K562 (cell line): ENCODE data around the gene RPRML. TPM values are rescaled to one million over a fixed set of nuclear protein-coding genes. Genes with fewer than 3 reads are reported as not detected.

Experiments used
- ATAC-seq: fragments of 200-7000 bp; cut with Tn5 transposase; 3 replicates; pipeline ENCODE4 v1.9.1; 2020; ENCODE audit warnings: moderate library complexity
- BruUV-seq: library from RNA; stranded (reverse); fragments of 400-500 nt; replicated peaks from 2 replicates; lab custom pipeline; 2021; lab: Mats Ljungman, UMichigan
- CTCF ChIA-PET: fragments of 300-600 bp; formaldehyde crosslinking; extraction: SDS; loops from one replicate; lab custom pipeline; 2021; ENCODE audit warnings: low intra/inter-chr PET ratio; lab: Yijun Ruan, JAX
- POLR2A ChIA-PET: fragments of 300-600, 350-650 bp; sonication (Branson Sonifier 250); formaldehyde crosslinking; extraction: SDS; loops from one replicate; lab custom pipeline; 2021; ENCODE audit warnings: antibody characterized with exemption, inconsistent platforms; lab: Yijun Ruan, JAX
- DNase-seq, 4 experiments: peaks; one replicate each; pipeline versions ENCODE4 v3.0.0 to v3.0.0-alpha.2; 2011 to 2018; ENCODE audit warnings: low spot score in 3 of 4, mixed read lengths in 3 of 4; ENCODE audit errors: extremely low read depth in 1 of 4
- FAIRE-seq: peaks from 2 replicates; lab custom pipeline; 2011; peaks lifted over from hg19 to GRCh38; lab: Jason Lieb, UNC
- H2AFZ ChIP-seq: 2 replicates; pipeline ENCODE4 v1.6.0; 2011; ENCODE audit warnings: low read depth, low read length, control low read depth, inconsistent platforms
- H3K27ac ChIP-seq: fragments of 200-600 bp; 3 replicates; pipeline ENCODE4 v1.8.0; 2011; ENCODE audit warnings: low read depth, mild to moderate bottlenecking, control low read depth, inconsistent platforms, low read length, moderate library complexity, mixed read lengths; ENCODE audit errors: extremely low read depth
- H3K27me3 ChIP-seq, 2 experiments: fragments of 300-600 bp in 1 of 2; 2 replicates in 1 of 2; 3 replicates in 1 of 2; pipeline versions ENCODE4 v1.6.0 to v1.8.0; 2011; ENCODE audit warnings: inconsistent platforms in 2 of 2, low read length in 2 of 2, mild to moderate bottlenecking in 1 of 2, mixed read lengths in 1 of 2, moderate library complexity in 1 of 2; ENCODE audit not compliant: control insufficient read depth in 2 of 2, insufficient read depth in 2 of 2
- H3K36me3 ChIP-seq: fragments of 300-600 bp; 3 replicates; pipeline ENCODE4 v1.8.0; 2011; ENCODE audit warnings: mild to moderate bottlenecking, low read length, inconsistent platforms; ENCODE audit not compliant: control insufficient read depth, insufficient read depth
- H3K4me1 ChIP-seq, 2 experiments: fragments of 200-600 bp in 1 of 2; replicated peaks in 1 of 2; 2 replicates in 1 of 2; 3 replicates in 1 of 2; pipeline versions ENCODE4 v1.5.1 to v1.8.0; 2011; ENCODE audit warnings: inconsistent platforms in 2 of 2, low read length in 2 of 2, mild to moderate bottlenecking in 1 of 2, mixed read lengths in 1 of 2, moderate library complexity in 1 of 2; ENCODE audit not compliant: control insufficient read depth in 2 of 2, insufficient read depth in 2 of 2
- H3K4me2 ChIP-seq: 2 replicates; pipeline ENCODE4 v1.6.1; 2011; ENCODE audit warnings: low read length, control low read depth, inconsistent platforms, mixed read lengths; ENCODE audit not compliant: insufficient read depth
- H3K4me3 ChIP-seq: fragments of 200-600 bp; sonication (generic), shearing (Covaris generic); 2 replicates; pipeline ENCODE4 v1.5.1; 2016; ENCODE audit warnings: control low read depth, inconsistent platforms
- H3K79me2 ChIP-seq: fragments of 200-600 bp; 3 replicates; pipeline ENCODE4 v1.8.0; 2011; ENCODE audit warnings: low read length, inconsistent platforms; ENCODE audit not compliant: control insufficient read depth, insufficient read depth
- H3K9ac ChIP-seq, 2 experiments: 2 replicates each; pipeline versions ENCODE4 v1.6.0 to v1.6.1; 2011; ENCODE audit warnings: low read depth in 2 of 2, low read length in 2 of 2, control low read depth in 1 of 2, inconsistent platforms in 1 of 2, mild to moderate bottlenecking in 1 of 2, mixed read lengths in 1 of 2; ENCODE audit not compliant: insufficient read depth in 1 of 2
- H3K9me1 ChIP-seq: one replicate; pipeline ENCODE4 v1.6.0; 2011; ENCODE audit warnings: inconsistent platforms, mild to moderate bottlenecking, low read length, moderate library complexity; ENCODE audit not compliant: control insufficient read depth, insufficient read depth
- H3K9me3 ChIP-seq: replicated peaks from 2 replicates; pipeline ENCODE4 v1.5.1; 2011; ENCODE audit warnings: low read depth, low read length, inconsistent platforms; ENCODE audit not compliant: control insufficient read depth, insufficient read depth
- H4K20me1 ChIP-seq: replicated peaks from 2 replicates; pipeline ENCODE4 v1.6.1; 2011; ENCODE audit warnings: low read length, inconsistent platforms, mixed read lengths; ENCODE audit not compliant: control insufficient read depth, insufficient read depth
- ELF4 ChIP-seq: fragments of 450-650 bp; formaldehyde crosslinking; IDR thresholded peaks from 2 replicates; pipeline ENCODE4 v1.4.0; 2022; ENCODE audit warnings: missing genetic modification characterization
- EP400 ChIP-seq: fragments of 450-650 bp; IDR thresholded peaks from 2 replicates; pipeline ENCODE4 v1.6.1; 2017; ENCODE audit warnings: antibody characterized with exemption, mild to moderate bottlenecking, moderate library complexity
- PRPF4 ChIP-seq: fragments of 200-400 bp; formaldehyde crosslinking; IDR thresholded peaks from one replicate; pipeline ENCODE4 v1.6.1; 2017; ENCODE audit warnings: low read length, low read depth, mild to moderate bottlenecking; ENCODE audit not compliant: insufficient read depth, poor library complexity, severe bottlenecking
- XRCC5 ChIP-seq: fragments of 200-400 bp; formaldehyde crosslinking; IDR thresholded peaks from 2 replicates; pipeline ENCODE4 v1.6.1; 2017; ENCODE audit warnings: low read depth, mild to moderate bottlenecking, low read length
- ZNF224 ChIP-seq: sonication (generic); formaldehyde crosslinking; IDR thresholded peaks from 2 replicates; pipeline ENCODE4 v1.8.0; 2022; ENCODE audit warnings: mild to moderate bottlenecking, missing genetic modification reagents
- WGBS: fragments of 100-300 bp; shearing (Covaris generic); methylation state at CpG from one replicate; pipeline ENCODE4 v1.1.6; 2016; ENCODE audit warnings: low coverage, mixed read lengths; ENCODE audit not compliant: insufficient coverage; ENCODE audit errors: missing lambda C conversion rate; 5-methylcytosine and 5-hydroxymethylcytosine counted together
- in situ Hi-C: fragments of 300-500 bp; cut with MboI; formaldehyde crosslinking; loops from 4 replicates; pipeline ENCODE4 v1.15.0; 2018; ENCODE audit warnings: inconsistent platforms, mixed read lengths
- intact Hi-C: fragments of 100-400 bp; cut with micrococcal nuclease; formaldehyde crosslinking; loops from 2 replicates; pipeline ENCODE4 v1.14.2; 2022
- polyA plus RNA-seq, 8 experiments: library from polyadenylated mRNA; depleted of rRNA in 4 of 8; stranded (reverse) in 5 of 8; unstranded in 3 of 8; fragments of >200 nt; fragmentation: Nextera tagmentation in 2 of 8; fragmentation: Illumina TruSeq in 1 of 8; extraction: Ambion mirVana in 2 of 8; extraction: Trizol in 1 of 8; gene quantifications; 2 replicates each; pipeline versions ENCODE4 v1.2.1 to v1.2.3, GENCODE V29; 2011 to 2014; ENCODE audit warnings: inconsistent platforms in 1 of 8, missing spikeins in 1 of 8
- total RNA-seq, 7 experiments: library from RNA; depleted of rRNA in 6 of 7; stranded (reverse); fragments of >200 nt in 6 of 7; fragmentation: Illumina TruSeq in 2 of 7; extraction: Trizol in 2 of 7; gene quantifications; 2 replicates each; pipeline versions ENCODE4 v1.2.1 to v1.2.3, GENCODE V29; 2011 to 2021; ENCODE audit warnings: low replicate concordance in 1 of 7
- TF ChIP-seq, protein P1 (sequence below), 2 experiments: fragments of 450-650 bp in 1 of 2; sonication (generic) in 1 of 2; formaldehyde crosslinking in 1 of 2; IDR thresholded peaks in 1 of 2; conservative IDR thresholded peaks in 1 of 2; 2 replicates each; pipeline versions ENCODE4 v1.6.1 to v1.8.1; 2016 to 2023; ENCODE audit warnings: mild to moderate bottlenecking in 2 of 2, moderate library complexity in 2 of 2, inconsistent platforms in 1 of 2, missing genetic modification reagents in 1 of 2

The RPRML gene
- total and polyA plus RNA-seq, 9 of the 15 experiments (the other 6 are each of a cell fraction or from before 2014, with no cell fraction given) = not detected

DNA sequence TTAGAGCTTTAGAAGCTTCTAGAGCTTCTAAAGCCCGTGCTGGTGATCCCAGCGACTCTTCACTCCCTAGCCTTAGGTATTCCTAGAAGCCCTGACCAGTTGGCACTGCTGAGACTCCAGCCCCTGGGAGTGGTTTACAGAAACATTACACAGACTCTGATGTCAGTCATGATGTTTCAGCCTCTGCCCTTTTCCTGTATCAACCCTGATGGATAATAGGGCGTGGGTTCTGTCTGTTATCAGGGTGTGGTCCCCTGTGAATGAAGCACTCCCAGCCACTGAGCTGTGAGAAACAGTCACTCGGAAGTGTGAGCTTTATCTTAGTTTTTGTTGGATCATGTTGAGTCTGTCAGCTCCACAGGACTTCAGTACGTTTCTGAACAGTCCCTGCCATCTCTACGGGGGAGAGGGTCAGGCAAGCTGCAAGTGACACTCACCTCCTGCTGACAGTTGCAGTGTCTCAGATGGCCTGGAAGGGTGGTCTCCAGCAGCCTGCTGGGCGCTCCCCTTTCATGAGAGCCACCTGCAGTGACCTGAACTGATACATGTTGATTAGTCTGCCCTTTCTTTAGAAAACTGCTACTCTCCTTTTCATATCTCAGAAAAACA lies 43.3 kb downstream of the RPRML start (continued):
- TF ChIP-seq, protein P1, sequence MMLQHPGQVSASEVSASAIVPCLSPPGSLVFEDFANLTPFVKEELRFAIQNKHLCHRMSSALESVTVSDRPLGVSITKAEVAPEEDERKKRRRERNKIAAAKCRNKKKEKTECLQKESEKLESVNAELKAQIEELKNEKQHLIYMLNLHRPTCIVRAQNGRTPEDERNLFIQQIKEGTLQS (IDR thresholded peaks at IDR 0.05) = no peak
- TF ChIP-seq, protein P1 (CRISPR knock-in tag; conservative IDR thresholded peaks at IDR 0.05) = no peak
- TF ChIP-seq, all 486 proteins: peak for 27

DNA sequence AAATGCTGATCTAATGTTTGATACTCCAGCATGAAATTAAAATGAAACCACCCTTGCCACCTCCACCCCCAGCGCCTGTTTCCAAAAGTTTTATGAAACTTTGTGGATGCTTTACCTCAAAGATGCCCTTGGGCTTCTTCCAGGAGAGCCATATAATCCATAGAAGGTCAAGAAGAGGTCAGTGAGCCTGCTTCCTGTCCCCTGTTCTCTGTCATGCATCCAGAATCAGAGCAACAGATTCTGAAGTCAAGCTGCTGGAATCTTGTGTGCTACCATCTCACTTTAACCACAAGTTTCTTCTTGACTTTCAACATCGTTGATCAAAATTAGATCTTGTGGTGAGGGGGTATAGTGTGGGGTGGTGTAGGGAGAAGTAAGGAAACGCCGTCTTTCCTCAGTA lies 47.5 kb downstream of the RPRML start:
- TF ChIP-seq XRCC5 (no peak), ZNF224 (CRISPR knock-in tag) (no peak), PRPF4 (no peak), EP400 (no peak), ELF4 (CRISPR knock-in tag) (no peak)
- peaks cover 83% of the 10 kb centered on the region for H3K36me3 ChIP-seq
- no TSS peak for BruUV-seq

More for the DNA sequence above, 47.5 kb downstream of the RPRML start:
- Histone ChIP-seq H3K9me1 (peaks cover 6% of the 10 kb centered on the region), H3K4me1 (peaks cover 12 to 16% of the 10 kb centered on the region in 2 experiments; a peak in 3 of 5 replicates), H3K27ac (no peak overlapping the region), H3K9ac (no peak overlapping the region), H3K27me3 (no peaks in the 10 kb centered on the region), H3K4me2 (no peak overlapping the region), H2AFZ (no peak overlapping the region), H4K20me1 (peaks cover 33% of the 10 kb centered on the region), H3K4me3 (no peak overlapping the region), H3K79me2 (peaks cover 30% of the 10 kb centered on the region), H3K9me3 (no peaks in the 10 kb centered on the region)
- intact Hi-C loops = no loop called here
- ChIA-PET POLR2A (no interaction called here), CTCF (no interaction called here)
- in situ Hi-C loops = no loop called here
- DNase-seq (no peak), FAIRE-seq (no peak), ATAC-seq (no peak)
- WGBS = 90% methylated on average over 2 of the region's 4 CpGs
